Measurements from ENCODE around the gene SOAT1.
A peak's percentile ranks its signal among the peaks of the same experiment; 100 is the strongest.
"Not testable (repeated sequence)": the region's sequence is repeated elsewhere in the genome, so short reads cannot be mapped to it uniquely, and the experiment has no call there.

Gene SOAT1

GRCh38 chr1:179293340-179294327 is at the start of gene SOAT1:
Gene SOAT1, plus strand, starts transcription at chr1:179293797. Its CDS starts 8,888 bp downstream, at chr1:179302685.
- DNase-seq: peak; percentile 88

- not testable (repeated sequence) for DNase-seq
Measured at GRCh38 chr1:179245426-179245825, 48.2 kb upstream of the SOAT1 start.

- no peak for DNase-seq
Measured at GRCh38 chr1:179247923-179248322, 45.7 kb upstream of the SOAT1 start.

DNA sequence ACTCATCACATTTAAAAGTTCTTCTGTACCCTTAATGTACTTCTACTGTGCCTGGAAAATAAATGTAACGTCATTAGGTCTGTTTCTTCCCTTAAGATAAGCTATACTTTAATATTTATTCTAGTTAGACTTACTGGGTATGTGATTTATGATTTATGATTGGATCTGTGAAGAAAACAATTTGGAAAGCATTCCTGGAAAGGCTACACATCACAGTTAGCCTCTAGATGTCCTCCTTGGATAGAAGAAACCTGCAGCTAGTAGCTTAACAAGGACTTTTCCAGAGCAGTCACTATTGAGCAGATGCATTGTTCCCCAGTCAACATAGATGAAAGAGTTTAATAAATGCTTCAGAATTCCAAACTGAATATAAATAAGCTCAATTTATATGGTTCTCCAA is 41.9 kb upstream of the SOAT1 start:
- DNase-seq: peak; percentile 52

GRCh38 chr1:179252606-179253005 is 41.0 kb upstream of the SOAT1 start:
- DNase-seq: no peak

GRCh38 chr1:179253286-179253972 is 40.2 kb upstream of the SOAT1 start:
- DNase-seq: peak; percentile 21

DNA sequence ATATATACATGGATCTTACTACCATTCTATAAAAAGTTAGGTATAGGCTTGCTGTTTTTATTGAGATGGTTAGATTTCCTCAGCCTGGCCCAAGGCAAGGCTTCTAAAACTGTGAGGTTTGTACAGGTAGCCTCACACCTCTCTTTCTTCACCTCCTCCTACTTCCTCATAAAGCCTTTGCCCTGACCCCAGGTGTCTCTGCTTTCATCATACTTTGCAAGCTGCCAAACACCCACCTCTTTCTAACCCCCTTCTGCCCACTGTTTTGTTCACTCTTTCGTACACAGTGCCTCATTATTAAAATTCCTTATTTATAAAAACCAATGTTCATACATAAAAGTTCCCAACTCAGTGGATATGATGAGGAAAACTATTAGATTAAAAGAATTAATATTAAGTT is 31.4 kb upstream of the SOAT1 start:
- DNase-seq: no peak

- DNase-seq: no peak
Measured at GRCh38 chr1:179263121-179263520, 30.5 kb upstream of the SOAT1 start.

DNA sequence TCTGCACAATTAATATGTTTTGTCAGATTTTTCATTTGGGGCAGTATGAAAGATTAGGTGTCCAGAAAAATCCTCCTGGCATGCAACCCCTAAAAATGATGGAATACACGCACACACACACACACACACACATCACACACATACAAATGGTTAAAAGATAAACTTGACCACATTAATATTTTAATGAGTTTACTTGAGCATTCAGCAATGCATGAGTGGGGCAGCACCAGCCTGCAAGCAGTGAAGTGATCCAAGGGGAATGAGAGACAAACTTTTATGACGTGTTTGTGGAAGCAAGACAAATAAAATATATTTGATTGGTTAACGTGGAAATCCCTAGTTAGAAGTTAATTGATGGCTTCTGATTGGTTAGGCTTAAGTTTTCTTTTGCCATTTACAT is 29.1 kb upstream of the SOAT1 start:
- no peak for DNase-seq

DNA sequence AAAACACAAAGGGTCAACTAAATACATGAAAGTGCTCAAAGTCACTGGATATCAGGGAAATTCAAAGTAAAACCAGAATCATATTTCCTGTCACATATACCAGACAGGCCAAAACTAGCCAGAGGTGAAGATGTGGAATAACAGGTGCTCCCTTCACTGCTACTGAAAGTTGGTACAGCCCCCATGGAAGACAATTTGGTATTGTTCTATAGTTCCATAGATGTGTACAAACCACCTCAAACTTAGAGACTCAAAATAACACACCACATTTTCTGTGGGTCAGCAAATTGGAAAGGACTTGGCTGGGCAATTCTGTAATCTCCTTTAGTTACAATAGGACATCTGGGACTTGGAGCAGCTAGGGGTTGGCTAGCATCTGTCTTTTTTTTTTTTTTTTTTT is 24.5 kb upstream of the SOAT1 start:
- DNase-seq: no peak

DNA sequence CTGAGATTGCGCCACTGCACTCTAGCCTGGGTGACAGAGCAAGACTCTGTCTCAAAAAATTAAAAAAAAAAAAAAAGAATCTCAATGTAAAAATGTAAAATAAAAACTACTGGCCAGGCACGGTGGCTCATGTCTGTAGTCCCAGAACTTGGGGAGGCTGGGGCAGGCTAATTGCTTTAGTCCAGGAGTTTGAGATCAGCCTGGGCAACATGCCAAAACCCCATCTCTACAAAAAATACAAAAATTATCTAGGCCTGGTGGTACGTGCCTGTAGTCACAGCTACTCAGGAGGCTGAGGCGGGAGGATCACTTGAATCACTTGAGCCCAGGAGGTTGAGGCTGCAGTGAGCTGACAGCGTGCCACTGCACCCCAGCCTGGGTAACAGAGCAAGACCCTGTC is 19.2 kb upstream of the SOAT1 start:
- not testable (repeated sequence) for DNase-seq

DNA sequence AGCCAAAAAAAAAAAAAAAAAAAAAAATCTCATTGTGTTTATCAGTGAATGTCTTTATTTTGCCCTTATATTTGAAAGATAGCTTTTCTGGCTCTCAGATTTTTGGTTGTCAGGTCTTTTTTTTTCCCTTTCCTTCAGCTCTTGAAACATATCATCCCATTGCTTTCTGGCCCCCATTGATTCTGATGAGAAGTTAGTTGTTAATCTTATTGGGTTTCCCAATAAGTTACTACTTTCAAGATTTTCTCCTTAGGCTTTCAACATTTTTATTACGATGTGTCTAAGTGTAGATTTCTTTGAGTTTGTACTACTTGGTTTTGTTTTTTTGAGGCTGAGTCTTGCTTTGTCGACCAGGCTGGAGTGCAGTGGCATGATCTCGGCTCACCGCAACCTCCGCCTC is 14.7 kb upstream of the SOAT1 start:
- DNase-seq: no peak

DNA sequence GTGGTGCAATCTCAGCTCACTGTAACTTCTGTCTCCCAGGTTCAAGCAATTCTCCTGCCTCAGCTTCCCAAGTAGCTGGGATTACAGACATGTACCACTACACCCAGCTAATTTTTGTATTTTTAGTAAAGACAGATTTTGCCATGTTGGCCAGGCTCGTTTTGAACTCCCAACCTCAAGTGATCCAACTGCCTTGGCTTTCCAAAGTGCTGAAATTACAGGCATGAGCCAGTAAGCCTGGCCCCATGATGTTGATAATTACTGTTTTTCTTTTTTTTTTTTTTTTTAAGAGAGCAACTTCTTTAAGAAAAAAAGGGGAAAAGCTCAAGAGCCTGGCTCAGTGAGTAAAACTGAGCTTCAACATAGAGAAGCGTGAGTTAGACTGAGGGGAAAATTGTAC is 9.6 kb upstream of the SOAT1 start:
- no peak for DNase-seq

- no peak for DNase-seq
Measured at GRCh38 chr1:179287946-179288345, 5.7 kb upstream of the SOAT1 start.

GRCh38 chr1:179288977-179289376 is 4.6 kb upstream of the SOAT1 start:
- DNase-seq: no peak

- DNase-seq: no peak
Measured at GRCh38 chr1:179295164-179295755, 1.7 kb downstream of the SOAT1 start.

GRCh38 chr1:179296356-179297104 is 2.9 kb downstream of the SOAT1 start:
- DNase-seq: no peak

DNA sequence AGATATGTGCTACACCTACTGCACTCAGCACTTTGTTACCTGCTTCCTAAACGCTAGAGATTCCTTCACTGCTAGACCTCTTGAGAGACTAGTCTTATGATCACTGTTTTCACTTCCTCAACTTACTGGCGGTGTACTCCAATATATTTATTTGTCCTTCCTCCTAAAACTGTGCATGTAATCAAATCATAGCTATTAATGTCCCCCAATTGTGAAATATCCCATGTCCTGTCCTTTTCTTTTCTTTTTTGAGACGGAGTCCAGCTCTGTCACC is 3.4 kb downstream of the SOAT1 start:
- DNase-seq: no peak

- no peak for DNase-seq
Measured at GRCh38 chr1:179298952-179299351, 5.4 kb downstream of the SOAT1 start.

GRCh38 chr1:179300112-179300511 is 6.5 kb downstream of the SOAT1 start:
- DNase-seq: no peak

GRCh38 chr1:179302070-179302469 is 8.5 kb downstream of the SOAT1 start:
- no peak for DNase-seq

DNA sequence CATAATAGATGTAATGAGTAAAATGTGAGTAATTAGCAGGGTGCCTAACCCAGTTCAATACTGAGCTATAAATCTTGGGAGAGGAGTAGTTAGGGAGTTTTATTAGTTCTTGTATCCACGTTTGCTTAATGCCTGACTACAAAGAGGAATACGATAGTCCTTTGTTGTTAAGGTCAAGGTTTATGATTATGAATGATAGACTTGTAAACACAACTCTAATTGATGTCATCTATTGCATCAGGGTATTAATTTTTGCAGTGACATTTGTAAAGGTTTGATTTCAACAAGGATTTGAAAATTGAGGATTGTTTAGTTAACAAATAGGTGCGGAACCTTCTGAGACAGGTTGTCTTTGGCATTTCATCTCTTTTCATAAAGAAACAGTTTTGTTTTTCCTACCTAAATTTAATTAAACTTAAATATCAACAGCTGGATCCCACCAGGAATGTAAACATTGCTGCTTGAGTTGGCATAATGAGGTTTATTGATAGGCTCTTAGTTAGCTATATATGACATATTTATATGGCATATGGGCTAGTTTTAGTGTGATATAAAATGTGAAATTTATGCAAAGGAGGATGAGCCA is 9.7 kb downstream of the SOAT1 start:
- no peak for DNase-seq

DNA sequence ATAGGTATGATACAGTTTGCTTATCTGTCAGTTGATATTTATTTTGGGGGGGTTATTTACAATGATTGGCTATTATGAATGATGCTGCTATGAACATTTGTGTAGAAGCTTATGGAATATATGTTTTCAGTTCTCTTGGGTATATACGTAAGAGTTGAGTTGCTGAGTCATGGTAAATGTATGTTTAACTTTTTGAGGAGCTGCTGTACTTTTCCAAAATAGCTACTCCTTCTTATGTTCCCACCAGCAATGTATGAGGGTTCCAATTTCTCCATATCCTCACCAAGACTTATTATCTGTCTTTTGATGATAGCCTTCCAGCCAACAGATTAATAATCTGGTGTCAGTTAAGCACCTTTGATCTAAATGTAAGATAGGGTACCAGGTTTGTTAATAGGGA is 11.9 kb downstream of the SOAT1 start:
- DNase-seq: peak; percentile 31

Measured in fibroblast of upper back skin (primary cell).